Activated CD4-positive, alpha-beta T cell treated with anti-CD3 and anti-CD28 coated beads, Interleukin-2, amount 50 U/mL, for 1 hour (primary cell): ENCODE results near the gene TOMM7.
"Not testable (repeated sequence)": the region's sequence is repeated elsewhere in the genome, so short reads cannot be mapped to it uniquely, and the experiment has no call there.

Experiments used
- DNase-seq: peaks from one replicate; pipeline ENCODE4 v3.0.0-alpha.2; 2020

The TOMM7 gene

DNA sequence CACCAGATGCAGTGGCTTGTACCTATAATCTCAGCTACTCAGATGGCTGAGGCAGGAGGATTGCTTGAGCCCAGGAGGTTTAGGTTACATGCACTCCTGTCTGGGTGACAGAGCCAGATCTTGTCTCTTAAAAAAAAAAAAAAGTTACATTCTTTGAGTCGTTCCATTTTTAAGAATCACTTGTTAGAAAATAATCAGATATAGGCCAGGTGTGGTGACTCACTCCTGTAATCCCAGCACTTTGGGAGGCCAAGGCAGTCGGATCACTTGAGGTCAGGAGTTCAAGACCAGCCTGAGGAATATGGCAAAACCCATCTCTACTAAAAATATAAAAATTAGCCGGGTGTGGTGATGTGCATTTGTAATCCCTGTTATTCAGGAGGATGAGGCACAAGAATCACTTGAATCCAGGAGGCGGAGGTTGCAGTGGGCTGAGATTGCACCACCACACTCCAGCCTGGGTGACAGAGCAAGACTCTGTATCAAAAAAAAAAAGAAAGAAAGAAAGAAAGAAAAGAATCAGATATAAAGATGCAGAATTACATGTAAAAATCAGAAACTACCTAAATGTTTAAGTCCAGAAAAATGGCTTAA lies 42.8 kb downstream of the TOMM7 start:
- not testable (repeated sequence) for DNase-seq

DNA sequence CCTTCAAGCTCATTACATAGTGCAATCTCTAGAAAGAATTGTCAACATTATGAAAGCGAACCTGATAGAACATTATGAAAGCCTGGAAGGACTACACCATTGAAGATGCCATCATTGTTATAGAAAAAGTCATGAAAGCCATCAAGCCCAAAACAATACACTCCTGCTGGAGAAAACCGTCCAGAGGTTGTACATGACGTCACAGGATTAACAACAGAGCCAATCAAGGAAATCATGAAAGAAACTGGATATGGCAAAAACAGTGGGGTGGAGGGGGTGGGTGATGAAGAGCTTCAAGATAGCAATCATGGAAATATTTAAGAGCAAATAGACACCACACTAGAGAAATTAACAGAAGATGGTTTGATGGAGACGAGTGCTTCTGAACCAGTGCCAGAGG lies 45.7 kb downstream of the TOMM7 start:
- DNase-seq, result no peak

DNA sequence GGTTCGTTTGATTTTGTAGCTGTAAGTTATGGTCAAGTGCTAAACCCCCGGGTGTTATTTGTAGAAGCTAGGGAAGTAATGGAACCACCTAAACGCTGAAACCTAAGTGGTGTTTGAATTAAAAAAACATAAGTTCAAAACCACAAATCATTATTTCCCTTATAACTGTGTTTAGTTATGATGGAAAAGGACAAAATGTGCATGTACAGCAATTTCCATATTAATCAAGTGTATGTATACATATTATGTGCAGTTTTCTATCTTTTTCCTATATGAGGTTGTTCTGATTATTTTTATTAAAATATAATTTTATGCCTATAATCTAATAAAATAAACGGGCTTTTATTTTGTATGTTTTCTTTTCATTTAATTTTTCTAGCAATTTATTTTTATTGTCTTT lies 49.8 kb downstream of the TOMM7 start:
- no peak for DNase-seq

DNA sequence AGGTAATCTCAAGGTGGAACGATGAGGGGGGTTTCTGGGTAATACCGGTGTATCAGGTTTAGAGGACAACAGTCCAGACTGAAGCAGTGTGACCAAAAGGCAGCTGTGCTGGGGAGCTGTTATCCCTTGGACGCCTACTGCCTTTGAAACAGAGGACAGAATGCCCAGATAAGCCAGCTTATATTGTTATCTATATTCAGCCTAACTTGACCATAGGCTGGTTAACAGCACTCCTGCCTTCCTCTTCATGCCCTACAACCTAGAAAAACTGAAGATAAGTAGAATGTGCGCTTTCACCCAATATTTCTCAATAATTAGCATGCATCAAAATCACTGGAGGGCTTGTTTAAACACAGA lies 50.8 kb downstream of the TOMM7 start:
- DNase-seq, result no peak

DNA sequence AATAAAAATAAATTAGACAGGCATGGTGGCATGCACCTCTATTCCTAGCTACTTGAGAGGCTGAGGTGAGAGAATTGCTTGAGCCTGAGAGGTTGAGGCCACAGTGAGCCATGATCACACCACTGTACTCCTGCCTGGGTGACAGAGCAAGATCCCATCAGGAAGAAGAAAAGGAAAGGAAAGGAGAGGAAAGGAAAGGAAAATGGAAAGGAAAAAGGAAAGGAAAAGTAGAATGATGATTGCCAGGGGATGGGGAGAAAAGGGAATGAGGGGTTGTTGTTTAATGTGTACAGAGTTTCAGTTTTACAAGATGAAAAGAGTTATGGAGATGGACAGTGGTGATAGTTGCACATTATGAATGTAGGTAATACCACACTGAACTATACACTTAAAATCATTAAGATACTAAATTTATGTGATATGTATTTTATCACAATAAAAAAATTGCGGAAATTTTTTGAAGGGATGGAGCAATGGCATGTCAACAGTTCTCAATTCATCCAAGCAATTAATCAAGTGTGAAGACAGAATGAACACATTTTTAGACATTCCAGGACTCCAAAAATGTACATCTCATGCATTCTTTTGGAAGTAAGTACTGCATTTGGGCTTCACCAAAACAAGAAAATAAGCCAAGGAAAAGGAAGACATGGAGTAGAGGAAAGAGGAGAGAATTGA lies 51.3 kb downstream of the TOMM7 start:
- DNase-seq, result no peak

DNA sequence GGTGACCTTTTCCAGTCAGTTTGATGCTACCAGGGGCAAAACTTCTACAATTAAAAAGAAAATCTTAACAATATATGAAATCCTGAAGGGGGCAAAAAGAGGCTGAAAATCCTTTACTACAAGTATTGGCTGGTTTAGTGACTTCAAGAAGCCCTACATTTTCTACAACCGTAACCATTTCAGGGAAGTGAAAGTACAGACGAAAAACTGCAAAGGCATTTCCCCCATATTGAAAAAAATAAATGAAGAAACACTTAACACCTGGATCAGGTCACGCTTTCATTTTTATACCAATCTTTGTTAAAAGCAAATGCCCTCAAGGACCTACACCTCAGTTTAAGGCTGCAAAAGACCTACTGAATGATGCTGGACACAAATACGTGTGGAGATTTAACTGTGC lies 57.0 kb downstream of the TOMM7 start:
- DNase-seq, result no peak
